IMR-90 (cell line): ENCODE data around the gene RARB. TPM values are rescaled to one million over a fixed set of nuclear protein-coding genes. Genes with fewer than 3 reads are reported as not detected.

Experiments used
- ATAC-seq: fragments of 200-7000 bp; cut with Tn5 transposase; 2 replicates; pipeline ENCODE4 v1.9.1; 2020; ENCODE audit warnings: low read depth, mild to moderate bottlenecking, moderate library complexity
- BruUV-seq: library from RNA; stranded (reverse); fragments of 400-500 nt; replicated peaks from 2 replicates; lab custom pipeline; 2021; lab: Mats Ljungman, UMichigan
- CTCF ChIA-PET: fragments of 300-600 bp; formaldehyde crosslinking; extraction: SDS; loops from one replicate; lab custom pipeline; 2021; ENCODE audit warnings: antibody characterized with exemption; lab: Yijun Ruan, JAX
- POLR2A ChIA-PET: fragments of 300-600 bp; sonication (Branson Sonifier 250); formaldehyde crosslinking; loops from one replicate; lab custom pipeline; 2022; ENCODE audit warnings: antibody characterized with exemption; ENCODE audit not compliant: unreplicated experiment; lab: Charles Lee
- DNase-seq: peaks from one replicate; pipeline ENCODE4 v3.0.0; 2013
- H2AFZ ChIP-seq: replicated peaks from 2 replicates; pipeline ENCODE3; 2013; ENCODE audit warnings: low read length, mild to moderate bottlenecking; ENCODE audit not compliant: poor library complexity
- H2AK5ac ChIP-seq: 2 replicates; pipeline ENCODE4 v1.6.1; 2013; ENCODE audit warnings: low read depth, low read length, inconsistent platforms
- H2AK9ac ChIP-seq: replicated peaks from 2 replicates; pipeline ENCODE3; 2013; ENCODE audit warnings: mild to moderate bottlenecking, low read depth, low read length, moderate library complexity; ENCODE audit not compliant: poor library complexity
- H2BK120ac ChIP-seq: 2 replicates; pipeline ENCODE4 v1.6.1; 2013; ENCODE audit warnings: low read depth, low read length, inconsistent platforms
- H2BK15ac ChIP-seq: 3 replicates; pipeline ENCODE4 v1.6.1; 2013; ENCODE audit warnings: low read depth, low read length, inconsistent platforms
- H2BK20ac ChIP-seq: 2 replicates; pipeline ENCODE4 v1.6.1; 2013; ENCODE audit warnings: low read depth, mild to moderate bottlenecking, inconsistent platforms, low read length, moderate library complexity
- H2BK5ac ChIP-seq: 2 replicates; pipeline ENCODE4 v1.6.1; 2013; ENCODE audit warnings: mild to moderate bottlenecking, low read depth, low read length, inconsistent platforms; ENCODE audit not compliant: poor library complexity, severe bottlenecking
- H3K14ac ChIP-seq: replicated peaks from 2 replicates; pipeline ENCODE4 v1.6.1; 2013; ENCODE audit warnings: low read depth, low read length, inconsistent platforms
- H3K18ac ChIP-seq: 2 replicates; pipeline ENCODE4 v1.6.1; 2013; ENCODE audit warnings: low read depth, low read length, control low read depth
- H3K23ac ChIP-seq: 2 replicates; pipeline ENCODE4 v1.6.1; 2013; ENCODE audit warnings: low read depth, low read length, inconsistent platforms
- H3K27ac ChIP-seq: 2 replicates; pipeline ENCODE4 v1.5.1; 2013; ENCODE audit warnings: mild to moderate bottlenecking, control low read depth, low read length; ENCODE audit not compliant: insufficient read depth
- H3K27me3 ChIP-seq: 2 replicates; pipeline ENCODE4 v1.6.1; 2013; ENCODE audit warnings: low read length; ENCODE audit not compliant: control insufficient read depth, insufficient read depth
- H3K36me3 ChIP-seq: 2 replicates; pipeline ENCODE4 v1.6.1; 2013; ENCODE audit warnings: low read length, mixed read lengths; ENCODE audit not compliant: control insufficient read depth, insufficient read depth
- H3K4ac ChIP-seq: 2 replicates; pipeline ENCODE4 v1.6.1; 2013; ENCODE audit warnings: low read depth, low read length, inconsistent platforms
- H3K4me1 ChIP-seq: 2 replicates; pipeline ENCODE4 v1.6.1; 2013; ENCODE audit warnings: low read length, mixed read lengths; ENCODE audit not compliant: control insufficient read depth, insufficient read depth
- H3K4me2 ChIP-seq: 2 replicates; pipeline ENCODE4 v1.6.1; 2013; ENCODE audit warnings: low read depth, mild to moderate bottlenecking, control low read depth, low read length, moderate library complexity
- H3K4me3 ChIP-seq: 2 replicates; pipeline ENCODE4 v1.5.1; 2013; ENCODE audit warnings: low read depth, mild to moderate bottlenecking, control low read depth, low read length, moderate library complexity; ENCODE audit not compliant: insufficient read depth
- H3K56ac ChIP-seq: 2 replicates; pipeline ENCODE4 v1.6.1; 2013; ENCODE audit warnings: low read length, inconsistent platforms; ENCODE audit not compliant: insufficient read depth; ENCODE audit errors: extremely low read depth
- H3K79me1 ChIP-seq, 2 experiments: 2 replicates each; pipeline ENCODE4 v1.6.1; 2013; ENCODE audit warnings: low read length in 2 of 2, inconsistent platforms in 1 of 2, low read depth in 1 of 2
- H3K9ac ChIP-seq: 2 replicates; pipeline ENCODE4 v1.6.1; 2013; ENCODE audit warnings: low read depth, low read length, control low read depth
- H3K9me1 ChIP-seq: 2 replicates; pipeline ENCODE4 v1.6.1; 2013; ENCODE audit warnings: low read length, inconsistent platforms; ENCODE audit not compliant: insufficient read depth
- H3K9me3 ChIP-seq: 2 replicates; pipeline ENCODE4 v1.6.1; 2013; ENCODE audit warnings: low read length; ENCODE audit not compliant: control insufficient read depth, insufficient read depth
- H4K20me1 ChIP-seq: 2 replicates; pipeline ENCODE4 v1.6.1; 2013; ENCODE audit warnings: low read length, inconsistent platforms; ENCODE audit not compliant: insufficient read depth
- H4K5ac ChIP-seq: 2 replicates; pipeline ENCODE4 v1.6.1; 2013; ENCODE audit warnings: mild to moderate bottlenecking, low read depth, low read length, control low read depth
- H4K8ac ChIP-seq, 2 experiments: 2 replicates each; pipeline ENCODE4 v1.6.1; 2013; ENCODE audit warnings: low read depth in 2 of 2, low read length in 2 of 2, control low read depth in 1 of 2, inconsistent platforms in 1 of 2
- H4K91ac ChIP-seq: 2 replicates; pipeline ENCODE4 v1.6.1; 2013; ENCODE audit warnings: low read depth, low read length, inconsistent platforms; ENCODE audit not compliant: insufficient read depth
- NFE2L2 ChIP-seq: fragments of 150-350 bp; IDR thresholded peaks from 2 replicates; pipeline ENCODE4 v1.6.1; 2016; ENCODE audit warnings: low read depth, mild to moderate bottlenecking, low read length
- WGBS, 2 experiments: methylation state at CpG; one replicate each; pipeline versions ENCODE4 v1.1.5 to v1.1.7; 2013; ENCODE audit warnings: missing lambda C conversion rate in 2 of 2; ENCODE audit not compliant: insufficient read length in 1 of 2; ENCODE audit errors: extremely low coverage in 2 of 2; 5-methylcytosine and 5-hydroxymethylcytosine counted together
- dilution Hi-C: fragments of 300-500 bp; cut with HindIII; formaldehyde crosslinking; loops from one replicate; pipeline ENCODE4 v1.14.3; 2018; ENCODE audit warnings: low sequenced_read_pairs; ENCODE audit not compliant: unreplicated experiment
- in situ Hi-C: fragments of 300-500 bp; cut with MboI; formaldehyde crosslinking; loops from 3 replicates; pipeline ENCODE4 v1.14.3; 2019; ENCODE audit warnings: low sequenced_read_pairs, inconsistent platforms, mixed read lengths
- intact Hi-C: fragments of 100-400 bp; cut with micrococcal nuclease; formaldehyde crosslinking; loops from 2 replicates; pipeline ENCODE4 v1.10.0; 2022
- polyA plus RNA-seq, 3 experiments: library from polyadenylated mRNA; depleted of rRNA; stranded (reverse); fragments of >200 nt; gene quantifications; 2 replicates each; pipeline ENCODE4 v1.2.3, GENCODE V29; 2012; ENCODE audit warnings: low replicate concordance in 1 of 3
- total RNA-seq: library from RNA; depleted of rRNA; stranded (reverse); fragments of >200 nt; gene quantifications from 2 replicates; pipeline ENCODE4 v1.2.3, GENCODE V29; 2012

Gene RARB
- total and polyA plus RNA-seq, 2 of the 4 experiments (the other 2 are of a cell fraction), result 0.53 to 1.4 TPM

DNA sequence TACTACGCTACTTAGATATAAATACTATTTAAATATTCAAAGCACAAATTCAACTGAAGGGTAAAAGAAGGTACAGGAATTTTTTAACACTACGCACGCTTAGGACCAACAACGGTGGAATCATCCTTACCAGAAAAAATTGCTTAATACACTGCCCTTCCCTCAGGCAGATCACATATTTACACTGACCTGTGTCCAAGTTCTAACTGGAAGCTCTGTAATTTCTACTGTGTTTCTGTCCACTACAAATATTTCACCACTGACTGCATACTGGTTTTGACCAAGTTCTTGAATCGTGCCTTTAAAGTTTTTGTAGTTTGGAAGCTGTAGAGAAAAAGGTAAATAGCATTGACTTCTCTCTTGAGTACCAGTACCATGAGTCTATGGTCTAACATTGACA lies 192.4 kb downstream of the RARB start:
- no peak overlapping the region for H2BK5ac ChIP-seq
- CTCF ChIA-PET, result no interaction called here

More for the DNA sequence above, 192.4 kb downstream of the RARB start:
- ATAC-seq (no peak), DNase-seq (no peak)
- WGBS, 2 experiments, result no CpG with 5 or more reads among the region's 5 CpGs
- dilution Hi-C loops, result no loop called here
- Histone ChIP-seq H2AK9ac (no peak overlapping the region), H3K9me3 (no peaks in the 10 kb centered on the region), H2AFZ (no peak overlapping the region), H3K27me3 (no peaks in the 10 kb centered on the region), H3K14ac (no peak overlapping the region), H4K8ac (no peak overlapping the region), H3K4me2 (no peak overlapping the region), H3K23ac (no peak overlapping the region), H3K18ac (no peak overlapping the region), H3K56ac (no peak overlapping the region), H3K36me3 (peaks cover 19% of the 10 kb centered on the region), H3K79me1 (no peaks in the 10 kb centered on the region; a peak in 1 of 4 replicates), H2BK120ac (no peak overlapping the region), H4K91ac (no peak overlapping the region), H3K4me1 (no peaks in the 10 kb centered on the region), H3K9me1 (no peaks in the 10 kb centered on the region; the same call in 1 of the 2 replicates), H3K9ac (no peak overlapping the region), H4K20me1 (no peaks in the 10 kb centered on the region), H4K5ac (no peak overlapping the region), H2BK20ac (no peak overlapping the region), H3K4me3 (no peak overlapping the region), H2BK15ac (no peak overlapping the region), H3K27ac (no peak overlapping the region), H2AK5ac (no peak overlapping the region), H3K4ac (no peak overlapping the region)
- no peak for TF ChIP-seq NFE2L2
- intact Hi-C loops, result no loop called here
- in situ Hi-C loops, result no loop called here
- no TSS peak for BruUV-seq
- POLR2A ChIA-PET, result no interaction called here
